Thyroid gland (tissue), 4 donors: Measurements from ENCODE around the gene STARD9.
A peak's percentile ranks its signal among the peaks of the same experiment; 100 is the strongest.

Experiments used
- POLR2A ChIP-seq, 2 donors: fragments of 450-650 bp; IDR thresholded peaks; one replicate each; pipeline ENCODE4 v1.6.1; 2017; ENCODE audit warnings: antibody characterized with exemption in 2 of 2, mild to moderate bottlenecking in 2 of 2, moderate library complexity in 1 of 2
- TF ChIP-seq, protein P1 (sequence below), 6 experiments: fragments of 200-600 bp in 3 of 6; fragments of 450-650 bp in 3 of 6; sonication (generic) in 3 of 6; IDR thresholded peaks; one replicate each; pipeline ENCODE4 v1.5.1; 2016 to 2019; ENCODE audit warnings: antibody characterized with exemption in 6 of 6, mild to moderate bottlenecking in 2 of 6, inconsistent platforms in 1 of 6, moderate library complexity in 1 of 6

DNA sequence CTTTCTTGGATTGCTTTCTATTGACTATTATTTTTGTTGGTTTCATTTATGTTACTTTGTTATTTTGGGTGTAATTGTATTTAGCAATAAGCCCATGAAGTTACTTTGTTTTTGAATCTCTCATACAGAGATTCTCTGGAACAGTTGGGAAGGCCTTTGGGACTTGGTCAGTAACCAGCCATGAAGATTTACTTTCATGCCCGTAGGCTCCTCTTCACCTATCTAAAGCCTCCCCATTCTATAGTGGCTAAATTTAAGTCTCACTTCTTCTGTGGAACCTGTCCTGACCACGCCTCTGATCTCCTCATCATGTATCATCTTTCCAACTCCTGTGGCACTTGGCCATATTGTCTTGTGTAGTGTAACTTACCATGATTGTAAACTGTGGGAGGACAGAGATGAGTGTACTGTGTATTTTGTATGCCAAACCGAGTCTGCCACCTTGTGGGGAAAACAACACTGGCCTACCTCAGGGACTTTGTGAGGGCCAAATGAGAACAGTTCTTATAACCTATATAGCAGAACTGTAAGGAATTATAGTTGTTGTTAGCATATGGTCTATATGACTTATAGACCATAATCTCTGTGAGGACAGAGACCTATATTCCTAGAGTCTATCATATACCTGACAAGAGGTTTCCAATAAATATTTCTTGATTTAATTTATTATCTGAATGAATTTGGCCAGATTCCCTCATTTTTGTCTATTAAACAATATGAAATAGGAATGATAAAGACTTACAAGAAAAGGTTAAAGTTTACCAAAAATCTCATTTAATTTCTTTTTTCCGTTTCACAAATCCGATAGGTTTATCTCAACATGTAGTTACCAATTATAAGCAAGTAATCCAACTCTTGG, 75.0 kb downstream of the STARD9 start:
- TF ChIP-seq, protein P1, sequence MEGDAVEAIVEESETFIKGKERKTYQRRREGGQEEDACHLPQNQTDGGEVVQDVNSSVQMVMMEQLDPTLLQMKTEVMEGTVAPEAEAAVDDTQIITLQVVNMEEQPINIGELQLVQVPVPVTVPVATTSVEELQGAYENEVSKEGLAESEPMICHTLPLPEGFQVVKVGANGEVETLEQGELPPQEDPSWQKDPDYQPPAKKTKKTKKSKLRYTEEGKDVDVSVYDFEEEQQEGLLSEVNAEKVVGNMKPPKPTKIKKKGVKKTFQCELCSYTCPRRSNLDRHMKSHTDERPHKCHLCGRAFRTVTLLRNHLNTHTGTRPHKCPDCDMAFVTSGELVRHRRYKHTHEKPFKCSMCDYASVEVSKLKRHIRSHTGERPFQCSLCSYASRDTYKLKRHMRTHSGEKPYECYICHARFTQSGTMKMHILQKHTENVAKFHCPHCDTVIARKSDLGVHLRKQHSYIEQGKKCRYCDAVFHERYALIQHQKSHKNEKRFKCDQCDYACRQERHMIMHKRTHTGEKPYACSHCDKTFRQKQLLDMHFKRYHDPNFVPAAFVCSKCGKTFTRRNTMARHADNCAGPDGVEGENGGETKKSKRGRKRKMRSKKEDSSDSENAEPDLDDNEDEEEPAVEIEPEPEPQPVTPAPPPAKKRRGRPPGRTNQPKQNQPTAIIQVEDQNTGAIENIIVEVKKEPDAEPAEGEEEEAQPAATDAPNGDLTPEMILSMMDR (IDR thresholded peaks at IDR 0.05): peak; percentile 29 to 64 (median 46)
- no peak for TF ChIP-seq POLR2A (IDR thresholded peaks at IDR 0.05)
